Measurements from ENCODE around the gene CASZ1. TPM values are rescaled to one million over a fixed set of nuclear protein-coding genes. Genes with fewer than 3 reads are reported as not detected.
A peak's percentile ranks its signal among the peaks of the same experiment; 100 is the strongest.

Gene CASZ1
- total RNA-seq, 1 experiment from 2014 or later = 11.7 TPM

- ATAC-seq (peak; percentile 50), DNase-seq (ENCODE audit: low spot score) (no peak)
- H3K27ac Mint-ChIP-seq = no peak overlapping the region
- peak overlapping the region; percentile 70 for H3K4me3 Mint-ChIP-seq
- no peaks in the 10 kb centered on the region for H3K9me3 Mint-ChIP-seq
- TF ChIP-seq, protein P1, sequence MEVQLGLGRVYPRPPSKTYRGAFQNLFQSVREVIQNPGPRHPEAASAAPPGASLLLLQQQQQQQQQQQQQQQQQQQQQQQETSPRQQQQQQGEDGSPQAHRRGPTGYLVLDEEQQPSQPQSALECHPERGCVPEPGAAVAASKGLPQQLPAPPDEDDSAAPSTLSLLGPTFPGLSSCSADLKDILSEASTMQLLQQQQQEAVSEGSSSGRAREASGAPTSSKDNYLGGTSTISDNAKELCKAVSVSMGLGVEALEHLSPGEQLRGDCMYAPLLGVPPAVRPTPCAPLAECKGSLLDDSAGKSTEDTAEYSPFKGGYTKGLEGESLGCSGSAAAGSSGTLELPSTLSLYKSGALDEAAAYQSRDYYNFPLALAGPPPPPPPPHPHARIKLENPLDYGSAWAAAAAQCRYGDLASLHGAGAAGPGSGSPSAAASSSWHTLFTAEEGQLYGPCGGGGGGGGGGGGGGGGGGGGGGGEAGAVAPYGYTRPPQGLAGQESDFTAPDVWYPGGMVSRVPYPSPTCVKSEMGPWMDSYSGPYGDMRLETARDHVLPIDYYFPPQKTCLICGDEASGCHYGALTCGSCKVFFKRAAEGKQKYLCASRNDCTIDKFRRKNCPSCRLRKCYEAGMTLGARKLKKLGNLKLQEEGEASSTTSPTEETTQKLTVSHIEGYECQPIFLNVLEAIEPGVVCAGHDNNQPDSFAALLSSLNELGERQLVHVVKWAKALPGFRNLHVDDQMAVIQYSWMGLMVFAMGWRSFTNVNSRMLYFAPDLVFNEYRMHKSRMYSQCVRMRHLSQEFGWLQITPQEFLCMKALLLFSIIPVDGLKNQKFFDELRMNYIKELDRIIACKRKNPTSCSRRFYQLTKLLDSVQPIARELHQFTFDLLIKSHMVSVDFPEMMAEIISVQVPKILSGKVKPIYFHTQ (CRISPR knock-in tag; IDR thresholded peaks at IDR 0.05) = no peak
- TF ChIP-seq, protein P2, sequence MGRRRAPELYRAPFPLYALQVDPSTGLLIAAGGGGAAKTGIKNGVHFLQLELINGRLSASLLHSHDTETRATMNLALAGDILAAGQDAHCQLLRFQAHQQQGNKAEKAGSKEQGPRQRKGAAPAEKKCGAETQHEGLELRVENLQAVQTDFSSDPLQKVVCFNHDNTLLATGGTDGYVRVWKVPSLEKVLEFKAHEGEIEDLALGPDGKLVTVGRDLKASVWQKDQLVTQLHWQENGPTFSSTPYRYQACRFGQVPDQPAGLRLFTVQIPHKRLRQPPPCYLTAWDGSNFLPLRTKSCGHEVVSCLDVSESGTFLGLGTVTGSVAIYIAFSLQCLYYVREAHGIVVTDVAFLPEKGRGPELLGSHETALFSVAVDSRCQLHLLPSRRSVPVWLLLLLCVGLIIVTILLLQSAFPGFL (CRISPR knock-in tag; IDR thresholded peaks at IDR 0.05; ENCODE audit: borderline replicate concordance) = no peak
- no peak for TF ChIP-seq RELA (CRISPR knock-in tag; IDR thresholded peaks at IDR 0.05; ENCODE audit: borderline replicate concordance)
- no peak for TF ChIP-seq NFATC4 (CRISPR knock-in tag; IDR thresholded peaks at IDR 0.05)
- TF ChIP-seq RORB (CRISPR knock-in tag; IDR thresholded peaks at IDR 0.05) = no peak
- no peak for TF ChIP-seq CREM (CRISPR knock-in tag; IDR thresholded peaks at IDR 0.05)
- no peak for TF ChIP-seq ZNF671 (CRISPR knock-in tag; IDR thresholded peaks at IDR 0.05)
- no peak for TF ChIP-seq HMGA2 (CRISPR knock-in tag; IDR thresholded peaks at IDR 0.05)
- TF ChIP-seq ETV6 (CRISPR knock-in tag; IDR thresholded peaks at IDR 0.05) = no peak
- no peak for TF ChIP-seq ZNF263 (CRISPR knock-in tag; IDR thresholded peaks at IDR 0.05; ENCODE audit: low read depth)
- no peak for TF ChIP-seq ZNF396 (CRISPR knock-in tag; IDR thresholded peaks at IDR 0.05; ENCODE audit: borderline replicate concordance)
- no peak for TF ChIP-seq ZNF138 (CRISPR knock-in tag; conservative IDR thresholded peaks at IDR 0.05)
- no peak for TF ChIP-seq ELF4 (CRISPR knock-in tag; IDR thresholded peaks at IDR 0.05; ENCODE audit: low read depth)
- TF ChIP-seq, protein P3, sequence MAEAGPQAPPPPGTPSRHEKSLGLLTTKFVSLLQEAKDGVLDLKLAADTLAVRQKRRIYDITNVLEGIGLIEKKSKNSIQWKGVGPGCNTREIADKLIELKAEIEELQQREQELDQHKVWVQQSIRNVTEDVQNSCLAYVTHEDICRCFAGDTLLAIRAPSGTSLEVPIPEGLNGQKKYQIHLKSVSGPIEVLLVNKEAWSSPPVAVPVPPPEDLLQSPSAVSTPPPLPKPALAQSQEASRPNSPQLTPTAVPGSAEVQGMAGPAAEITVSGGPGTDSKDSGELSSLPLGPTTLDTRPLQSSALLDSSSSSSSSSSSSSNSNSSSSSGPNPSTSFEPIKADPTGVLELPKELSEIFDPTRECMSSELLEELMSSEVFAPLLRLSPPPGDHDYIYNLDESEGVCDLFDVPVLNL (CRISPR knock-in tag; IDR thresholded peaks at IDR 0.05; ENCODE audit: borderline replicate concordance, low read depth) = no peak
- no peak for TF ChIP-seq SOX15 (CRISPR knock-in tag; IDR thresholded peaks at IDR 0.05)
- peaks cover 29% of the 10 kb centered on the region for H3K27me3 Mint-ChIP-seq (ENCODE audit: low read depth)
- peaks cover 17% of the 10 kb centered on the region for H3K4me1 Mint-ChIP-seq
- ChIA-PET POLR2A (no interaction called here), CTCF (no interaction called here)
- H3K36me3 Mint-ChIP-seq = no peaks in the 10 kb centered on the region
Observed at GRCh38 chr1:10694274-10694632, 102.2 kb downstream of the CASZ1 start.

DNA sequence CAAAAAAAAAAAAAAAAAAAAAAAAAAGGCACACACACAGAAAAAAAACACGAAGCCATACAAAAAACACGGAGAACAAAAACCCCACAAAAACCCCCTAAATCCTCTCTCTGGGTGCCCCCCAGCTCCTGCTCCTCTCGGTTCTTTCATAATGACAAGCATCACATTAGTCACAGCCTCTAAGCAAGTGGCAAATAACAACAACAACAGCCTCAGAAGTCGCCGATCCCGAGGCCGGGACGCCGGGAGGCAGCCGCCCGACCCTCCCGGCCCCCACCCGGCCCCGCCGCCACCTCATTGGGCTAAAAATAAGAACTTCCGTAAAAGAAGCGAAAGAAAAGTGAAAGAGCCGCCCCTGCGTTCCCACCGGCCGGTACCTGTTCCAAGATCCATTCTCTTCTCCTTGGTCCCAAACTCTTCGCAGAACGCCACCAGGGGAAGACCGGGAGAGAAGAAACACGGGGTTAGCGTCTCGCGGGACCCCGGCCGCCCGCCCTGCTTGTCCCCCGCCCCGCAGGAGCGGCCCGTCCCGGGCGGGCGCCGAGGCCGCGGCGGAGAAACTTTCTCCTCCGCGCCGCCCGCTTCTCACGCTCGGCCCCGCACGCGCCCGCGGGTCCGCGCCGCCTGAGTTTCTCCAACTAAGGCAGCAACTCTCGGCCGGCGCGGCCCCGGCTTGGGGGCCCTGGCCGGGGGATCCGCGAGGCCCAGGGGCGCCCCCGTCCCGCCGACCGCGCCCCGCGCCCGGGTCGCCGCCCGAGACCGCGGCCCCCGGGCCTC lies 102.8 kb downstream of the CASZ1 start:
- Mint-ChIP-seq H3K27ac (no peak overlapping the region), H3K9me3 (no peaks in the 10 kb centered on the region), H3K27me3 (ENCODE audit: low read depth) (peaks cover 29% of the 10 kb centered on the region), H3K4me3 (peak overlapping the region; percentile 72), H3K36me3 (no peaks in the 10 kb centered on the region), H3K4me1 (peaks cover 17% of the 10 kb centered on the region)
- no peak for TF ChIP-seq FOXJ3 (CRISPR knock-in tag; IDR thresholded peaks at IDR 0.05; ENCODE audit: borderline replicate concordance)
- TF ChIP-seq, protein P4, sequence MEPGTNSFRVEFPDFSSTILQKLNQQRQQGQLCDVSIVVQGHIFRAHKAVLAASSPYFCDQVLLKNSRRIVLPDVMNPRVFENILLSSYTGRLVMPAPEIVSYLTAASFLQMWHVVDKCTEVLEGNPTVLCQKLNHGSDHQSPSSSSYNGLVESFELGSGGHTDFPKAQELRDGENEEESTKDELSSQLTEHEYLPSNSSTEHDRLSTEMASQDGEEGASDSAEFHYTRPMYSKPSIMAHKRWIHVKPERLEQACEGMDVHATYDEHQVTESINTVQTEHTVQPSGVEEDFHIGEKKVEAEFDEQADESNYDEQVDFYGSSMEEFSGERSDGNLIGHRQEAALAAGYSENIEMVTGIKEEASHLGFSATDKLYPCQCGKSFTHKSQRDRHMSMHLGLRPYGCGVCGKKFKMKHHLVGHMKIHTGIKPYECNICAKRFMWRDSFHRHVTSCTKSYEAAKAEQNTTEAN (CRISPR knock-in tag; IDR thresholded peaks at IDR 0.05) = no peak
- TF ChIP-seq GABPB1 (CRISPR knock-in tag; IDR thresholded peaks at IDR 0.05) = no peak
- no peak for TF ChIP-seq JAZF1 (CRISPR knock-in tag; IDR thresholded peaks at IDR 0.05)
- no peak for TF ChIP-seq ZNF232 (CRISPR knock-in tag; IDR thresholded peaks at IDR 0.05)
- no peak for TF ChIP-seq ZNF423 (CRISPR knock-in tag; IDR thresholded peaks at IDR 0.05)
- TF ChIP-seq, protein P3 (CRISPR knock-in tag; IDR thresholded peaks at IDR 0.05; ENCODE audit: borderline replicate concordance, low read depth) = no peak
- TF ChIP-seq, protein P2 (CRISPR knock-in tag; IDR thresholded peaks at IDR 0.05; ENCODE audit: borderline replicate concordance) = no peak
- ChIA-PET POLR2A (no interaction called here), CTCF (interaction anchor here (1.2 kb wide), 1 partner anchor 143 kb away, joined by 3 read pairs; no protein-coding TSS in a partner anchor)
- ATAC-seq (no peak), DNase-seq (ENCODE audit: low spot score) (peak; percentile 50)

Data from WTC11 (cell line).